Smooth muscle cell (in vitro differentiated cells): Measurements from ENCODE around the gene GLB1L3. TPM values are rescaled to one million over a fixed set of nuclear protein-coding genes. Genes with fewer than 3 reads are reported as not detected.

ENCODE experiments used
- DNase-seq: peaks from one replicate; lab custom pipeline; 2025; ENCODE audit not compliant: unreplicated experiment; lab: John Stamatoyannopoulos, UW
- H2AFZ ChIP-seq: fragments of 200-600 bp; sonication (generic); 2 replicates; pipeline ENCODE4 v1.6.0; 2016; ENCODE audit warnings: antibody characterized with exemption, low read depth, mild to moderate bottlenecking
- H3F3A ChIP-seq: fragments of 200-600 bp; sonication (generic); 2 replicates; pipeline ENCODE4 v1.6.0; 2017; ENCODE audit warnings: antibody characterized with exemption, low read depth
- H3K27ac ChIP-seq: fragments of 200-600 bp; sonication (generic); 2 replicates; pipeline ENCODE4 v1.5.1; 2016; ENCODE audit warnings: low read depth, mild to moderate bottlenecking
- H3K27me3 ChIP-seq: fragments of 200-600 bp; sonication (generic); 2 replicates; pipeline ENCODE4 v1.6.1; 2016; ENCODE audit warnings: low read depth, mild to moderate bottlenecking
- H3K36me3 ChIP-seq: fragments of 200-600 bp; sonication (generic); 2 replicates; pipeline ENCODE4 v1.5.1; 2016; ENCODE audit warnings: low read depth
- H3K4me1 ChIP-seq: fragments of 200-600 bp; sonication (generic); 2 replicates; pipeline ENCODE4 v1.5.1; 2016; ENCODE audit warnings: low read depth
- H3K4me2 ChIP-seq: fragments of 200-600 bp; sonication (generic); 2 replicates; pipeline ENCODE4 v1.6.0; 2016; ENCODE audit warnings: mild to moderate bottlenecking
- H3K4me3 ChIP-seq: fragments of 200-600 bp; sonication (generic); 2 replicates; pipeline ENCODE4 v1.5.1; 2016; ENCODE audit warnings: mild to moderate bottlenecking
- H3K79me2 ChIP-seq: fragments of 200-600 bp; sonication (generic); 2 replicates; pipeline ENCODE4 v1.6.0; 2016; ENCODE audit warnings: low read depth, mild to moderate bottlenecking
- H3K9ac ChIP-seq: fragments of 200-600 bp; sonication (generic); 2 replicates; pipeline ENCODE4 v1.6.0; 2016; ENCODE audit warnings: low read depth
- H3K9me3 ChIP-seq: fragments of 200-600 bp; sonication (generic); replicated peaks from 2 replicates; pipeline ENCODE4 v1.5.1; 2016; ENCODE audit warnings: low read depth
- H4K20me1 ChIP-seq: fragments of 200-600 bp; sonication (generic); 2 replicates; pipeline ENCODE4 v1.6.0; 2016; ENCODE audit warnings: low read depth
- CTCF ChIP-seq: fragments of 200-600 bp; sonication (generic); IDR thresholded peaks from 2 replicates; pipeline ENCODE4 v1.5.1; 2017; ENCODE audit warnings: borderline replicate concordance, mild to moderate bottlenecking, antibody characterized with exemption; ENCODE audit not compliant: insufficient read depth, poor library complexity, severe bottlenecking
- WGBS: methylation state at CpG from one replicate; pipeline ENCODE4 v1.1.7; 2016; ENCODE audit warnings: low lambda C conversion rate; 5-methylcytosine and 5-hydroxymethylcytosine counted together
- polyA plus RNA-seq: library from polyadenylated mRNA; unstranded; fragments of >200 nt; fragmentation: Nextera tagmentation; extraction: Ambion mirVana; gene quantifications from 2 replicates; pipeline ENCODE4 v1.2.1, GENCODE V29; 2016
- total RNA-seq: library from RNA; depleted of rRNA; stranded (reverse); fragments of >200 nt; gene quantifications from 2 replicates; pipeline ENCODE4 v1.2.3, GENCODE V29; 2014

The GLB1L3 gene
- total and polyA plus RNA-seq, 2 experiments from 2014 or later, result not detected

GRCh38 chr11:134333312-134333711, 57.1 kb downstream of the GLB1L3 start:
- H2AFZ ChIP-seq, result no peak overlapping the region
- H3K4me3 ChIP-seq, result no peak overlapping the region
- no peaks in the 10 kb centered on the region for H3F3A ChIP-seq
- no peaks in the 10 kb centered on the region for H3K9me3 ChIP-seq
- TF ChIP-seq CTCF, result no peak
- H3K4me2 ChIP-seq, result no peak overlapping the region
- 87% methylated on average over 7 of the region's 7 CpGs for WGBS
- no peaks in the 10 kb centered on the region for H3K36me3 ChIP-seq
- no peaks in the 10 kb centered on the region for H3K79me2 ChIP-seq
- peaks cover 6% of the 10 kb centered on the region for H3K4me1 ChIP-seq
- DNase-seq, result no peak
- H3K27ac ChIP-seq, result no peak overlapping the region
- H3K9ac ChIP-seq, result no peak overlapping the region
- H4K20me1 ChIP-seq, result no peaks in the 10 kb centered on the region
- H3K27me3 ChIP-seq, result peaks cover 18% of the 10 kb centered on the region

- Histone ChIP-seq H3K79me2 (no peaks in the 10 kb centered on the region), H3K27ac (no peak overlapping the region), H3K27me3 (peaks cover 18% of the 10 kb centered on the region), H3K4me3 (no peak overlapping the region), H2AFZ (no peak overlapping the region), H3F3A (no peaks in the 10 kb centered on the region), H3K9ac (no peak overlapping the region), H4K20me1 (no peaks in the 10 kb centered on the region), H3K4me1 (peaks cover 6% of the 10 kb centered on the region), H3K36me3 (no peaks in the 10 kb centered on the region), H3K9me3 (no peaks in the 10 kb centered on the region), H3K4me2 (no peak overlapping the region)
- DNase-seq, result no peak
- WGBS, result 80% methylated on average over 3 of the region's 3 CpGs
- TF ChIP-seq CTCF, result no peak
Observed at GRCh38 chr11:134333946-134334345, 57.8 kb downstream of the GLB1L3 start.

GRCh38 chr11:134334796-134335571, 58.8 kb downstream of the GLB1L3 start:
- no peak for TF ChIP-seq CTCF
- WGBS, result 89% methylated on average over 10 of the region's 10 CpGs
- Histone ChIP-seq H3K79me2 (no peaks in the 10 kb centered on the region), H3K4me1 (peaks cover 6% of the 10 kb centered on the region), H3K27ac (no peak overlapping the region), H3K36me3 (no peaks in the 10 kb centered on the region), H4K20me1 (no peaks in the 10 kb centered on the region), H3K4me3 (no peak overlapping the region), H3F3A (no peaks in the 10 kb centered on the region), H3K4me2 (no peak overlapping the region), H3K9ac (no peak overlapping the region), H3K9me3 (no peaks in the 10 kb centered on the region), H3K27me3 (peaks cover 18% of the 10 kb centered on the region), H2AFZ (no peak overlapping the region)
- DNase-seq, result no peak

GRCh38 chr11:134337051-134337450, 60.9 kb downstream of the GLB1L3 start:
- Histone ChIP-seq H3K36me3 (no peaks in the 10 kb centered on the region), H3K9me3 (no peaks in the 10 kb centered on the region), H3K9ac (no peak overlapping the region), H3K4me3 (no peak overlapping the region), H3K27me3 (peaks cover 15% of the 10 kb centered on the region), H3K4me1 (no peaks in the 10 kb centered on the region), H2AFZ (no peak overlapping the region), H4K20me1 (no peaks in the 10 kb centered on the region), H3K79me2 (no peaks in the 10 kb centered on the region), H3K27ac (no peak overlapping the region), H3K4me2 (no peak overlapping the region), H3F3A (no peaks in the 10 kb centered on the region)
- no peak for DNase-seq
- TF ChIP-seq CTCF, result no peak
- 89% methylated on average over 4 of the region's 4 CpGs for WGBS
